Calu3 (cell line): Measurements from ENCODE around the gene SV2B. TPM values are rescaled to one million over a fixed set of nuclear protein-coding genes. Genes with fewer than 3 reads are reported as not detected.
A peak's percentile ranks its signal among the peaks of the same experiment; 100 is the strongest.

Source experiments
- BruUV-seq: library from RNA; stranded (reverse); fragments of 400-500 nt; replicated peaks from 2 replicates; lab custom pipeline; 2021; lab: Mats Ljungman, UMichigan
- CTCF ChIA-PET: fragments of 300-600 bp; sonication (Branson Sonifier 250); formaldehyde crosslinking; loops from one replicate; lab custom pipeline; 2022; ENCODE audit warnings: antibody characterized with exemption; lab: Charles Lee
- DNase-seq: peaks from one replicate; pipeline ENCODE4 v3.0.0; 2022
- H3K27ac Mint-ChIP-seq: one replicate; pipeline ENCODE4 v1.8.0; 2022; ENCODE audit warnings: mixed read lengths; ENCODE audit not compliant: unreplicated experiment
- H3K27me3 Mint-ChIP-seq: one replicate; pipeline ENCODE4 v1.8.0; 2022; ENCODE audit warnings: mixed read lengths; ENCODE audit not compliant: unreplicated experiment
- H3K36me3 Mint-ChIP-seq: one replicate; pipeline ENCODE4 v1.8.0; 2022; ENCODE audit warnings: mild to moderate bottlenecking, moderate library complexity, mixed read lengths; ENCODE audit not compliant: insufficient read depth, unreplicated experiment
- H3K4me1 Mint-ChIP-seq: one replicate; pipeline ENCODE4 v1.8.0; 2022; ENCODE audit warnings: mild to moderate bottlenecking, low read depth, mixed read lengths; ENCODE audit not compliant: unreplicated experiment
- H3K4me3 Mint-ChIP-seq: one replicate; pipeline ENCODE4 v1.8.0; 2022; ENCODE audit warnings: mild to moderate bottlenecking, low read depth, moderate library complexity, mixed read lengths; ENCODE audit not compliant: unreplicated experiment
- H3K9me3 Mint-ChIP-seq: one replicate; pipeline ENCODE4 v1.8.0; 2022; ENCODE audit warnings: low read depth, mixed read lengths; ENCODE audit not compliant: unreplicated experiment
- CTCF ChIP-seq: fragments of 200-600 bp; IDR thresholded peaks from one replicate; pipeline ENCODE4 v1.8.0; 2022; ENCODE audit warnings: antibody characterized with exemption; ENCODE audit not compliant: unreplicated experiment
- intact Hi-C: fragments of 100-400 bp; cut with micrococcal nuclease; formaldehyde crosslinking; loops from one replicate; pipeline ENCODE4 v1.10.0; 2022; ENCODE audit not compliant: unreplicated experiment
- total RNA-seq: library from RNA; stranded (reverse); gene quantifications from 2 replicates; pipeline ENCODE4 v1.2.3, GENCODE V29; 2022

SV2B gene
- total RNA-seq, 1 experiment from 2014 or later = 2.2 TPM

GRCh38 chr15:91055548-91056331 is 44.3 kb upstream of the SV2B start:
- Mint-ChIP-seq H3K36me3 (no peaks in the 10 kb centered on the region), H3K4me1 (peaks cover 9% of the 10 kb centered on the region), H3K27me3 (peaks cover 97% of the 10 kb centered on the region), H3K4me3 (no peak overlapping the region), H3K9me3 (no peaks in the 10 kb centered on the region), H3K27ac (no peak overlapping the region)
- intact Hi-C loops = loop anchor here (1.0 kb wide), 3 partner anchors 87 to 216 kb away; no protein-coding TSS in a partner anchor
- peak; percentile 81 for DNase-seq
- CTCF ChIA-PET = interaction anchor here (0.6 to 2.0 kb wide), 12 partner anchors 16 to 216 kb away, joined by 3 to 40 read pairs (median 5); partner anchors contain the start of gene UNC45A
- peak; percentile 62 for TF ChIP-seq CTCF
- BruUV-seq = no TSS peak

- Mint-ChIP-seq H3K9me3 (peaks cover 3% of the 10 kb centered on the region), H3K36me3 (no peaks in the 10 kb centered on the region), H3K27ac (no peak overlapping the region), H3K27me3 (peaks cover 43% of the 10 kb centered on the region), H3K4me1 (peaks cover under 1% of the 10 kb centered on the region), H3K4me3 (no peak overlapping the region)
- intact Hi-C loops = no loop called here
- CTCF ChIA-PET = no interaction called here
- BruUV-seq = no TSS peak
- DNase-seq = no peak
- TF ChIP-seq CTCF = no peak
Observed at GRCh38 chr15:91061230-91061629, 38.8 kb upstream of the SV2B start.

GRCh38 chr15:91061997-91062396 is 38.1 kb upstream of the SV2B start:
- intact Hi-C loops = no loop called here
- H3K9me3 Mint-ChIP-seq = peaks cover 3% of the 10 kb centered on the region
- no peaks in the 10 kb centered on the region for H3K4me1 Mint-ChIP-seq
- CTCF ChIA-PET = interaction anchor here (1.0 kb wide), 1 partner anchor 210 kb away, joined by 3 read pairs; no protein-coding TSS in a partner anchor
- H3K36me3 Mint-ChIP-seq = no peaks in the 10 kb centered on the region
- no peak overlapping the region for H3K4me3 Mint-ChIP-seq
- TF ChIP-seq CTCF = no peak
- no TSS peak for BruUV-seq
- no peak overlapping the region for H3K27ac Mint-ChIP-seq
- no peak for DNase-seq
- H3K27me3 Mint-ChIP-seq = peaks cover 35% of the 10 kb centered on the region

GRCh38 chr15:91065505-91065904 is 34.6 kb upstream of the SV2B start:
- intact Hi-C loops = no loop called here
- H3K4me1 Mint-ChIP-seq = peaks cover 11% of the 10 kb centered on the region
- no peak for TF ChIP-seq CTCF
- peaks cover 3% of the 10 kb centered on the region for H3K9me3 Mint-ChIP-seq
- H3K36me3 Mint-ChIP-seq = no peaks in the 10 kb centered on the region
- no peak overlapping the region for H3K27ac Mint-ChIP-seq
- BruUV-seq = no TSS peak
- CTCF ChIA-PET = no interaction called here
- H3K27me3 Mint-ChIP-seq = peaks cover under 1% of the 10 kb centered on the region
- DNase-seq = no peak
- H3K4me3 Mint-ChIP-seq = no peak overlapping the region
